ENCODE data around the gene CTNNB1. TPM values are rescaled to one million over a fixed set of nuclear protein-coding genes. Genes with fewer than 3 reads are reported as not detected.

The CTNNB1 gene
- total RNA-seq, 1 donor from 2014 or later: 366 TPM

DNA sequence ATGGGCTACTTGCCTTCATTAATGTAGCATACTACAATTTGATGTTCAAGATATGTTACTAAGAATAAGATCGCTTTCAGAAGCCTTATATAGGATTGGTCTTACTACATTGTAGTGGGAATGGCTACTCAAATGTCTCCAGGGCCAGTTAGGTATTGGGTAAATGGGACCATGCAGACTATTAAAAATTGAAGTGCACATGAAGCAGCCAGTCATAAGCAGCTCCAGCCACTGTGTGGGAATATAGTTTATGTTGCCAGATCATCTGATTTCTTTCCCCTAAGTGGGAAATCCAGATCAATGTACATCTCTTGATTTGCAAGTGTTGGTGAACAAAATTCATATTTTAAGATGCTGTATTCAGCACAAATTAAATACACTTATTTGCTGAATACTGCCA lies 5.1 kb downstream of the CTNNB1 start:
- DNase-seq (ENCODE audit: low read depth): no peak
- TF ChIP-seq, protein P1, sequence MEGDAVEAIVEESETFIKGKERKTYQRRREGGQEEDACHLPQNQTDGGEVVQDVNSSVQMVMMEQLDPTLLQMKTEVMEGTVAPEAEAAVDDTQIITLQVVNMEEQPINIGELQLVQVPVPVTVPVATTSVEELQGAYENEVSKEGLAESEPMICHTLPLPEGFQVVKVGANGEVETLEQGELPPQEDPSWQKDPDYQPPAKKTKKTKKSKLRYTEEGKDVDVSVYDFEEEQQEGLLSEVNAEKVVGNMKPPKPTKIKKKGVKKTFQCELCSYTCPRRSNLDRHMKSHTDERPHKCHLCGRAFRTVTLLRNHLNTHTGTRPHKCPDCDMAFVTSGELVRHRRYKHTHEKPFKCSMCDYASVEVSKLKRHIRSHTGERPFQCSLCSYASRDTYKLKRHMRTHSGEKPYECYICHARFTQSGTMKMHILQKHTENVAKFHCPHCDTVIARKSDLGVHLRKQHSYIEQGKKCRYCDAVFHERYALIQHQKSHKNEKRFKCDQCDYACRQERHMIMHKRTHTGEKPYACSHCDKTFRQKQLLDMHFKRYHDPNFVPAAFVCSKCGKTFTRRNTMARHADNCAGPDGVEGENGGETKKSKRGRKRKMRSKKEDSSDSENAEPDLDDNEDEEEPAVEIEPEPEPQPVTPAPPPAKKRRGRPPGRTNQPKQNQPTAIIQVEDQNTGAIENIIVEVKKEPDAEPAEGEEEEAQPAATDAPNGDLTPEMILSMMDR (conservative IDR thresholded peaks at IDR 0.05; ENCODE audit: low read depth, low read length): no peak
- no peak overlapping the region for H3K4me3 ChIP-seq (ENCODE audit: low read depth, low read length)

DNA sequence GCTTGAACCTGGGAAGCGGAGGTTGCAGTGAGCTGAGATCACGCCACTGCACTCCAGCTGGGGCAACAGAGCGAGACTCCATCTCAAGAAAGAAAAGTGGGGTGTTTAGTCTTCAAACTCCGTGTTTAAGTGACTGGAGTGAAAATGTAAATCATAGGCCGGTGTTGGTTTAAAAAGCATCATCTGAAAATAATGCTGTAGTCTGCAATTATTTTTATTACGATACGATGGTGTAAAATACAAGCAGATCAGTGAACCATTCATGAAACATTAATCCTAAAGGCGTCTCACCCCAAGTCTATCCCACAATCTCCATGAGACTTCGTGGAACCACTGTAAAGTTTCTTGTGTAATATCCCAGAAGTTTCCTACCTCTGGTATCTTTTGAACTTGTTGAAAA lies 6.3 kb downstream of the CTNNB1 start:
- no peak for DNase-seq (ENCODE audit: low read depth)
- no peak overlapping the region for H3K4me3 ChIP-seq (ENCODE audit: low read depth, low read length)
- TF ChIP-seq, protein P1 (conservative IDR thresholded peaks at IDR 0.05; ENCODE audit: low read depth, low read length): no peak

DNA sequence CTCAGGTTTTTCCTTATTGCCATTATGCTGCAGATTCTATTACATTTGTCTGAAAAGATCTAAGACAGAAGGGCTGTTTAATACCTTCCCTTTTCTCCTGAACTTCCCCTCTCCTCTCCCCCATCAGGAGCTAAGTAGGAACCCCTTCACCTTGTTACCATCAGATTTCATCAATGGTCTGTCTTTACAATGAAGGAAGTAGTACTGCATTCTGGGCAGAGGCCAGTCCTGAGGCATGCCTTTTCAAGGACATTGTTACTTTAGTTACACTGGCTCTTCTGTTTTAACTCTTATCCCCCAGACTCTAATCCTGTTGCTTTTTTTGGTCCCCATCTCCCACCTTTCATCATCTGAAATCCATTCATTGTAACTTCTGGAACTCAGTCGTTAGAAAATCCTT lies 8.1 kb downstream of the CTNNB1 start:
- TF ChIP-seq, protein P1 (conservative IDR thresholded peaks at IDR 0.05; ENCODE audit: low read depth, low read length): no peak
- no peak overlapping the region for H3K4me3 ChIP-seq (ENCODE audit: low read depth, low read length)
- DNase-seq (ENCODE audit: low read depth): no peak

DNA sequence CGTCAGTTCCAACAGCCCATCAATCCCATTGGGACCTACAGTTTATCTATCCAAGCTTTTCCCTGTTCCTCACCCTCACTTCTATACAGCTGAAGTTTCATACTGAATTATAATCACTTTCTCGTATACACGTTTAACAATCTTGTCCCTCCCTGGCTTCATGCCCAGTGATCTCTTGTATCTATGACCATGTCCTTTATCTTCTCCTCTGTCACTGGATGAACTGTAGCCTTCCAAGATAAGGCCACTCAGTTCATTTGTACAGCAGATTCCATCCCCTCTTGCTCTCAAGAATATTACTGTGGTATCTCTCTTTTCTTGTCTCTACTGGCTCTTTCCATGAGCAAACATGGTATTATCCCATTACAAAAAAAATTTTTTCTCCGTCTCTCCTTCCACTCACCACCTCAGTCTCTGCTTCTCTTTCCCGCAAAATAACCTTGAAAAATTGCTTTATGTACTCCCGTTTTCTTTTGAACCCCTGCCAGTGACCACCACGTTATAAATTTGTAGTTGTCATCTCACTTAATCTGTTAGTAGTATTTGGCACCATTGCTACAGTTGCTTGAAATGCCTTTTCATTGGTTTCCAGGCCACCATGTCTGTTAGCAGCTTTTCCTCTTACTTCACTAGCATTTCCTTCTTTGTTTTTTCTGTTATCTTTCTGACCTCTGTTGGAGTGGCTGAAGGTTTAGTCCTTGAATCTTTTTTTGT lies 9.4 kb downstream of the CTNNB1 start:
- H3K4me3 ChIP-seq (ENCODE audit: low read depth, low read length): no peak overlapping the region
- TF ChIP-seq, protein P1 (conservative IDR thresholded peaks at IDR 0.05; ENCODE audit: low read depth, low read length): no peak
- DNase-seq (ENCODE audit: low read depth): no peak

DNA sequence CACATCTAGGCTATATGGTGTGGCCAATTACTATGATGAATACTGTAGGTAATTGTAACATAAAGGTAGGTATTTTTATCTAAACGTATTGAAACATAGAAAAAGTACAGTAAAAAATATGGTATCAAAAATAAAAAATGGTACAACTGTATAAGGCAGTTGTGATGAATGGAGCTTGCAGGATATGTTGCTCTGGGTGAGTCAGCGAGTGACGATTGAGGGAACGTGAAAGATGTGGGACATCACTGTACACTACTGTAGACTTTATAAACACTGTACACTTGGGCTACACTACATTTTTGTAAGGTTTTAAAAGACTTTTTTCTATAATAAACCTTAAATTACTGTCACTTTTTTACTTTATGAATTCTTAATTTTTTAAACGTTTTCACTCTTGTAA lies 10.3 kb downstream of the CTNNB1 start:
- H3K4me3 ChIP-seq (ENCODE audit: low read depth, low read length): no peak overlapping the region

DNA sequence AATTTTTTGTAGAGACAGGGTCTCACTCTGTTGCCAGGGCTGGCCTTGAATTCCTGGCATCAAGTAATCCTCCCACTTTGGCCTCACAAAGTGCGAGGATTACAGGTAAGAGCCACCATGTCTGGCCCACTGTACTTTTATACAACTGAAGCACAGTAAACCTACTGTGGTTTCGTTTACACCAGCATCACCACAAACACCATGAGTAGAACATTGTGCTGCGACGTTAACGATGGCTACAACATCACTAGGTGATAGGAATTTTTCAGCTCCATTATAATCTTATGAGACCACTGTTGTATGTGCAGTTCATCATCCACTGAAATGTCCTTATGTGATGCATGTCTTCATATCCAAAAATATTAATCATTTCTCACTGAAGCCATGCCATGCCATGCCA lies 11.7 kb downstream of the CTNNB1 start:
- DNase-seq (ENCODE audit: low read depth): no peak

More for the DNA sequence above, 10.3 kb downstream of the CTNNB1 start:
- DNase-seq (ENCODE audit: low read depth): no peak
- TF ChIP-seq, protein P1 (conservative IDR thresholded peaks at IDR 0.05; ENCODE audit: low read depth, low read length): no peak

More for the DNA sequence above, 11.7 kb downstream of the CTNNB1 start:
- no peak overlapping the region for H3K4me3 ChIP-seq (ENCODE audit: low read depth, low read length)
- TF ChIP-seq, protein P1 (conservative IDR thresholded peaks at IDR 0.05; ENCODE audit: low read depth, low read length): no peak

All from epithelial cell of proximal tubule (primary cell).